Adipose tissue (tissue), 3 donors: ENCODE measurements around the gene PBX1. TPM values are rescaled to one million over a fixed set of nuclear protein-coding genes. Genes with fewer than 3 reads are reported as not detected.
"Not testable (repeated sequence)": the region's sequence is repeated elsewhere in the genome, so short reads cannot be mapped to it uniquely, and the experiment has no call there.

Experiments
- H3K27ac ChIP-seq: one replicate; pipeline ENCODE4 v1.5.1; 2013; ENCODE audit warnings: low read depth, low read length
- WGBS, 3 donors: extraction: QIAGEN DNeasy Blood & Tissue Kit; methylation state at CpG; one replicate each; pipeline ENCODE4 v1.1.7; 2013; 5-methylcytosine and 5-hydroxymethylcytosine counted together
- polyA plus RNA-seq, 3 donors: library from polyadenylated mRNA; stranded (reverse); fragments of 200-250 nt; gene quantifications; one replicate each; pipeline ENCODE4 v1.2.3, GENCODE V29; 2013
- donor health status: healthy with polysubstance abuse.
- donor health status: Bipolar disorder and iron deficiency.
- donor health status: healthy.

PBX1 gene
- polyA plus RNA-seq, 3 donors, result 23.8 to 45.7 (median 24.1) TPM

DNA sequence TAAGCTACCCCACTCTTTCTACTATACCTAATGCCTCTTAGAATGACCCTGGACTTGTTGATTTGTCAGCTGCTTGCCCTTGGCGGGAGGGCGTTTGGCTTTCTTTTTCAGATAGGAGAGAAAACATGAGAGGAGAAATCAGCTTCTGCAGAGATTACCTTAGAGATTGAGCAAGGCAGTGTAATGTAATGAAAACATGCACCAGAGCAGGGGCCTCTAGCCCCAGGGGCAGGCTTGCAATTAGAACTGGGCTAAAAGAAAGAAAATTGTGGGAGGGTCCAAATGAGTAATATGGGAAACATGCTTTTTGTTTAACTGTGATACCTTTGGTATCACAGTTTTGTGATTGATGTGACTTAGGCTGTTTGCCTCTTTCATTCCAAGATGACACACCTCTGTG lies 89.7 kb downstream of the PBX1 start:
- H3K27ac ChIP-seq, result no peak overlapping the region
- WGBS, 3 donors, result 29 to 71% (median 69%) methylated on average over 2 of the region's 2 CpGs

DNA sequence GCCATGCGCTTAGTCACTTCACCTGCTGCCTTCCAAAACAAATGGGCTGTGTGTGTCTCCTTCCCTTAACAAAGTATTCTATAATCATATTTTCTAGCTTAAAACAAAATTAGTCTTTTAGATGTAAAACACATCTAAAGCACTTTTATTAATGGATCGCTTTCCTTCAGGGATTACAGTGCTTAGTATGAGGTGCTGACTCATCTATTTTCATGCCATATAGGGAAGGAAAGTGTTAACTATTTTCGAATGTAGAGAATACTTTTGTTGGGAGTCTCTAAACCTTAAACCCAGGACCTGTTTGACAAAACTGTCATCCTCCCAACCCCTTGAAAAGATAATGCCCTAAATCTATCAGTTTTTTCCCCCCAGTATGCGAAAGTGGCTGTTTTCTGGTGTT lies 90.2 kb downstream of the PBX1 start:
- 72 to 90% (median 83%) methylated on average over 4 of the region's 4 CpGs for WGBS, 3 donors
- no peak overlapping the region for H3K27ac ChIP-seq

DNA sequence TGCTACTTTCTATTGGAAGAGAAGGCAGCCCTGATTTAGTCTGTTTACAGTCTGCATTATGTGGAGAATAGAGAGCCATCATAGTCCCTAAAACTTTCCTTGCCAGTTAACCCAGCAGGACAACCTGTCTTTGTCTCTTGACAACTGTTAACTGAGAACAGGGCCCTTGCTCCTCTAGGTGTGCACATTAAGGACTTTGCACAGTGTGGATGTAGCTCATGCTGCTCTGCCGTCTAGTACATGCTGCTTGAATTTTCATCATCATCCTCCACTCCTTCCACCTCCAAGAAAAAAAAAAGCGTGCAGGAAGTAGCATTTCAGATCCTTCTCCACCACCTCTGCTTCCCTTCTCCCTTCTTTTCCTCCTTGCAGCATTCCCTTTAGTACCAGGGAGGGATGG lies 91.5 kb downstream of the PBX1 start:
- no peak overlapping the region for H3K27ac ChIP-seq
- 79 to 91% (median 82%) methylated on average over 2 of the region's 2 CpGs for WGBS, 3 donors

DNA sequence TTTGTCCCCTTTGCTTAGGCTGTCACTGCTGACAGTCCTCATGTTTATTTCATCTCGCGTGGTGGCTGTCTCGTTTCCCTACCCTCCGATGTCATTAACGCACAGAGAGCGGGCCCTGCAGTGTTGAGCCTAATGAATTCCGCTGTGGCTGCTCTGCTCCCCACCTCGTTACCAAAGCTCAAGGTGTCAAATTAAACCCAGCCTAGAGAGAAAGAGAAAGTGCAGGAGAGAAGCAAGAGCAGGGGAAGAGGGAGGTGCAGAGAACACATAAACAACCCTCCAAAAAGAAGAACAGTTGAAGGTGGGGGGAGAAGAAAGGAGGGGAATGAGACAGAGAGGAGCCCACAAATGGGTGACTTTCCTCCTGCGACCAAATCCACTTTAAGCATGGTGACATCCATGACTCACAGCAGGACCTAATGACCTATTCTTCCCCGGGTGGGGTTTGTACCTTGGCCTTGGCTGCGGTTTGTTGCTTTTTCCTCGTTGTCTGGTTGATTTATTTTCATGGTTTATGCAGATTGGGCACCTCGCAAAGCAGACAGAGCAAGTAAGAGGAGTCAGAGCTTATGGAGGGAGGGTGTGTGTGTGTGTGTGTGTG lies 92.5 kb downstream of the PBX1 start:
- 31 to 42% (median 38%) methylated on average over 13 of the region's 13 CpGs for WGBS, 3 donors
- H3K27ac ChIP-seq, result no peak overlapping the region

DNA sequence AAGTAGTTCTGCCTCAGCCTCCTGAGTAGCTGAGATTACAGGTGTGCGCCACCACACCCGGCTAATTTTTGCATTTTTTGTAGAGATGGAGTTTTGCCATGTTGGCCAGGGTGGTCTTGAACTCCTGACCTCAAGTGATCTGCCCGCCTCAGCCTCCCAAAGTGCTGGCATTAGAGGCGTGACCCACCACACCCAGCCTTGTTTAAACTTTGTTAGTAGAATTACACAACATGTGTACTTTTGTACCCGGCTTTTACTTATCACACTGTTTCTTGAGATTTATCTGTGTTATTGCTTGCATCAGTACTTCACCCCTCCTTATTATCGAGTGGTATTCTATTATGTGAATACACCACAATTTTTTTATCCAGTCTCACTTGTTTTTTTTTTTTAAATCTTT lies 94.0 kb downstream of the PBX1 start:
- not testable (repeated sequence) for H3K27ac ChIP-seq
- WGBS, 3 donors, result 67 to 90% (median 84%) methylated on average over 6 of the region's 6 CpGs

DNA sequence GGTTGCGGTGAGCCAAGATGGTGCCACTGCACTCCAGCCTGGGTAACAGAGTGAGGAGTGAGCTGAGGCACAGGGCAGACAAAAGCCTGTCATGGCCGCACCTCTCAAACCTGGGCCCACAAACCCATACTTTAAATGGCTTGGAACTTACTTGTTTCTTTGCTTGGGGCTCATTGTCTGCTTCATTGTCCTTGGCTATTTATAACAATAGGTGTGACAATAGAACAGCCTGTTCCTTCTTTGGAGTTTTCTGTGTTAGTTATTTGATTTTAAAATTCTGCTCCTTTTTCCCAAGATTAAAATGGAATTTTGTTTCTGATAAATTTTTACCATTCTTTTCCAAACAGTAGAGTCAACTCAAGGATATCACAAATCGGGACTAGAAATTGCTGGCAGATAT lies 94.7 kb downstream of the PBX1 start:
- 72 to 93% (median 85%) methylated on average over 3 of the region's 3 CpGs for WGBS, 3 donors
- H3K27ac ChIP-seq, result no peak overlapping the region

DNA sequence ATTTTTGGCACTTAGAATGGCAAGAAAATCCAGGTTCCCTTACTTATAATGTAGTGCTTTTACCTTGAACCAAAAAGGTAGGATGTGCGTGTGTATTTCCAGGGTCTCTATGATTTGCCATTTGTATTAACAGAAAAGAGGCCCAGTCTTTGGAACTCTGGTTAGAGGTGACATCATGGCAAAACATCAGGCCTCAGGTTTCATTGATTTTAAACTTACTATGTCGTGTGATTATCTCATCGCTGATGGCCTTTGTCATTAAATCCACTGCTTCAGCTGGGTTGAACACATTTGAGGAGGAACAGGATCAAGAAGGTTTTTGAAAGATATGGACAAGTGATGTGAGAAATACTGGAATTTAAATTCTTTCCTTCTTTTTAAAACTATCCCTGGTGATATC lies 95.2 kb downstream of the PBX1 start:
- 37 to 59% (median 59%) methylated on average over 3 of the region's 3 CpGs for WGBS, 3 donors
- no peak overlapping the region for H3K27ac ChIP-seq

DNA sequence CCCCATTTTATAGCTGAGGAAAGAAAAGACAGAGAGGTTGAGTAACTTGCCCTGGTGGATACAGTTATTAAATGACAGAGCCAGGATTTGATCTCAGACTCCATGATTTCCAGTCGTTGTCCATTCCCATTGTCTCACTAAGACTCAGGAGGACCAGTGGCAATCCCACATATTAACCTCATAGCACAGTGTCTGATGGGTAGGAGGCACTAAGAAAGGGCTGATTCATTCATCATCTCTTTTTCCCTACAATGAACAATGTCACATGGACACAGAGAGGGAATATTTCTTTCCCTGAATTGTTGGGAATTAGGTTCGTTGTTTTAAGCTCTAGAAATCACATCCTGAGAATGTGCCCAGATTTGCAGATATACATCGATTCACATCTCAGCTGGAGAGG lies 99.9 kb downstream of the PBX1 start:
- H3K27ac ChIP-seq, result no peak overlapping the region
- WGBS, 3 donors, result 39 to 76% (median 75%) methylated on average over 3 of the region's 3 CpGs

DNA sequence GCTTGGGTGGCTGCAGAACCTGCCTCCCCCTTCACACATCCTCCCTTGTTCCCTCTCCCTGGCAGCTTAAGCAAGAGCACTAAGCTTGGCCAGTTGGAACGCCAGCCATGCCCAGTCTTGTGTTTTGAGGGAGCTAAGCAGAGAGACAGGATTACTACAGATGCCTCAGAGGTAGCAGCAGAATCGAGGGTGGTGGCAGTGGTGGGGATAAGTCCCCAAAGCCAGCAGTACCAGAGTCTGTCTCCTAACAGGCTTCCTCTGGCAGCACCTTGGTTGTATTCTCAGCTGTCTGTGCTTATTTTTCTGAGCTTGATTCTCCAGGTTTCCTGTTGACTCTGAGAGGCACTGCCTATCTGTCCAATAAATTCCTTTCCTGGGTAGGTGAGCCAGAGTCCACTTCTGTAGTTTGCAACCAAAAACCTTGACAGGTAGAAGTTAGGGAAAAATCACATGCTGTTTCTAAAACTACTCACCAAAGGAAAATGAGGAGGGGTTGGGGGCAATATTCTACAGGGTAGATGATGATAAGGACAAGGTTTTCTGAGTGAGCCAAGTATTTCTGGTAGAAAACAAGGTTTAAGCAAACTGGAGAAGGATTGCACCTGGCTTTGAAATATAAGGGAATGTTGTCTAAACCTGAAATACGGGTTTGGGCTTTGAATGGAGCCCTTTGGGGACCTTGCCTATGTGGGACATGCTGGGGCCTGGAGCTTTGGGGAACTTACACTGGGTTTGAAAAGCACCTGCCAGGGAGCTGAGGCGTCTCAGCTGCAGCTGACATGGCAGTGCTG lies 100.8 kb downstream of the PBX1 start:
- WGBS, 3 donors, result 27 to 59% (median 58%) methylated on average over 4 of the region's 4 CpGs
- H3K27ac ChIP-seq, result no peak overlapping the region

DNA sequence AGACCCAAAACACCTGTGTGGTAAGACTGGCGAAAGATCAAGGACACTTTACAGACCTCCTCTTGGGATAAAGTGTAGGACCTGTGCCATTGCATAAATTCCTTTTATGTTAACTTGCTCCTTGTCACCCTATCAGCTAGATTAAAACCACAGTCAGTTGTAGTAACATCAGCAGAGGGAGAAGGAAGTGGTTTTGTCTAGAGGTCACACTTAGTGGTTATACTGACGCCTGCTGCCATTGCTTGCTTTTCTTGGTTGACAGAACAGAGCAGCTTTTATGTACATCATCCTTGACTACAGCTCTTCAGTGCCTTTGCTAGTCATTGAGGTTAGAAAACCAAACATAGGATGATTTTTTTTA lies 101.4 kb downstream of the PBX1 start:
- WGBS, 3 donors, result 11 to 52% (median 46%) methylated on average over 2 of the region's 2 CpGs
- H3K27ac ChIP-seq, result no peak overlapping the region

DNA sequence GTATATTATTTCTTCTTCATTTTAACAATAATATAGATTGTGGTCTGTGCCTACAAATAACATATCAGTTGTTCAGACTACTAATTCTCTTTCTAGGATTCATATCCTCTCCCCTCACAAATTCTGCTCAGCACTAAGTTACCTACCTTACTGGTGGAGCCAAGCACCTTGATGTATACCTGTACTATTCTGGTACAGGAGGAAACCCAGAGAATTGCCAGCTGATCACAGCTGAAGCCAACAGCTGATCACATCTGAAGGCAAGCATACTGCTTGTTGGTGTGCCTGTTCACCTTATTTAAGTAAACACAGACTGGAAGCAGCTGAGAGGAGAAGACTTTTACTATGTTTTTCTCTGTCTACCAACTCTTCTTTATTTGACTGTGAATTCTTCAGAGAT lies 101.8 kb downstream of the PBX1 start:
- no peak overlapping the region for H3K27ac ChIP-seq

DNA sequence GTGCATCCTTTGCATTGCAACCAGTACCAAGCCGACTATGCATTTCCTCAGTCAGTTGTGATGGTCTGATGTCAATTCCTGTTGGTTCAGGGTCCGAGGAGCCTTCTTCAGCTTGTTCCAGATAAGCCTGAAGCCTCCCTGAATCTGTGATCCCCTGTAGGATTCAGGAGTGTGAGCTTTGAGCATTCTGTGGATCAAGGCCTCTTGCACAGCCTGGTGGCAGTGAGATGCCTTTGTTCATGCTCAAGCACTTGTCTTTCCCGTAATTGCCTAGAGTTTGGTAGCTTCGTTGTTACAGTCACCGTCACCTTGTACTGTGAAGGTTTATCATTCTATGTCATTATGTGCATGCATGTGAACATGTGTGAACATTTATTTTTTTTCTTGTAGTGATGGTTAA lies 103.5 kb downstream of the PBX1 start:
- no peak overlapping the region for H3K27ac ChIP-seq
- 50 to 92% (median 81%) methylated on average over 5 of the region's 5 CpGs for WGBS, 3 donors

DNA sequence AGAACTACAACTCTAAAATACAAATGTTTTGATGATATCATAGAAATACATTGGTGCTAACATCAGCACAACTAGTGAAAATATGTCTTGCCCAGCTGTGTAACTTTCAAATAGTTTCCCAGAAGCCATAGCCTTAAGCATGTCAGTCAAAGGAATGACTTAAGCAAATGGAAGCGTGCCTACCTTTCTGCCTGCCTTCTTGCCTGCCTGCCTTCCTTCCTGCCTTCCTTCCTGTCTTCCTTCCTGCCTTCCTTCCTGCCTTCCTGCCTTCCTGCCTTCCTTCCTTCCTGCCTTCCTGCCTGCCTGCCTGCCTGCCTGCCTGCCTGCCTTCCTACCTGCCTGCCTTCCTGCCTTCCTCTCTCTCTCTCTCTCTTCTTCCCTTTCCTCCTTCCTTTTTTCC lies 104.0 kb downstream of the PBX1 start:
- 59 to 82% (median 76%) methylated on average over 1 of the region's 1 CpG for WGBS, 3 donors

DNA sequence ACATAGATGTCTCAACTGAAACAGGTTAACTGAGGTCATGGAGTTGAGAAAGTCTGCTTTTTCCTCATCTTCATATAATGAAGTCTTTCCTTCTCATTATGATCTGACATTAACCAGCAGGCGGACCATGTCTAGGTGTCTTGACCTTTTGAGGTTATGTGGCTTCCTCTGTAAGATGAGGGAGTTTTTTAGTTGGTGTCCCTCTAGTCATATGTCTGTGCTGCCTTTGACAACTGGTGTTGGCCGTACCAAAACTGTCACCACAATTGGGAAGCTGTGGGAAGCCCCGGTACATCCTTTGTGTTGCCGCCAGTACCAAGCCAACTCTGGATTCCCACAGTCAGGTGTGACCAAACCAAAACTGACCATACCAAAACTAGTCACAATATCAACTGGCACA lies 105.1 kb downstream of the PBX1 start:
- 63 to 97% (median 72%) methylated on average over 4 of the region's 4 CpGs for WGBS, 3 donors
- H3K27ac ChIP-seq, result no peak overlapping the region

More for the DNA sequence above, 104.0 kb downstream of the PBX1 start:
- H3K27ac ChIP-seq, result no peak overlapping the region

DNA sequence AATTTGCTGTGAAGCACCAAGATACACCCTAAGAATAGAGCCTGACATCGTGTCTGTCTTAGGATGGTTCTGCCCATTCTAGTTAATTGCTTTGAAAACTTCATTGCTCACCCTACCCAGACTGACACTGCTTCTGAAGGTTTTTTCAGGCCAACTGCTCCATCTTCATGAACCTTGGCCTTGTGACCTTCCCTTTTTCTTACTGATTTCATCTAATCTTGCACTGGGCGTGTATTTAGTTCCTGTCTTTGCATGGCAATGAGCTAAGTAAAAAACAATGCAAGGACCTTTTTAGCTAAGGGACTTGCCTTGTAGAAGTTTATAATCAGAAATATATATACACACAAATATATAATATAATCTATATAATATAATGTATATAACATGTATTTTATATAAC lies 108.0 kb downstream of the PBX1 start:
- no peak overlapping the region for H3K27ac ChIP-seq
- 69 to 81% (median 76%) methylated on average over 2 of the region's 2 CpGs for WGBS, 3 donors

DNA sequence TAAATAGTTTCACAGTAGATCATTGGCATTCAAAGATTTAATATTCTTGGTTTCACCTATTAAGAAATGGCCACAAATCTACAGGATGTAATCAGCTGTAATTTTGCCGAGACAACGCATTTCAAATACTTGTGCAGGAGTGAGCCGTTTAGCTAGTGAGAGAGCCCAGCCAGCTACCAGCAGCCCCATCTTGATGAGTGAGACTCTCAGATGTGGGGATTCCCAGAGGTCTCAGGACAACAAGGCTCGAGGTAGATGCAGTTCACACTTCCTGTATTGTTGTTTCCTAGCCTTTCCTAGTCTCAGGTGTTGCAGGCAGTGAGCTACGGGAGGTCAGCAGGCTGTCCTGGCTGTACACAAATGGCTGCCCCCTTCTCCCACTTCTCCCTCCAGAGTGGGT lies 108.6 kb downstream of the PBX1 start:
- 37 to 80% (median 78%) methylated on average over 5 of the region's 5 CpGs for WGBS, 3 donors
- H3K27ac ChIP-seq, result no peak overlapping the region

DNA sequence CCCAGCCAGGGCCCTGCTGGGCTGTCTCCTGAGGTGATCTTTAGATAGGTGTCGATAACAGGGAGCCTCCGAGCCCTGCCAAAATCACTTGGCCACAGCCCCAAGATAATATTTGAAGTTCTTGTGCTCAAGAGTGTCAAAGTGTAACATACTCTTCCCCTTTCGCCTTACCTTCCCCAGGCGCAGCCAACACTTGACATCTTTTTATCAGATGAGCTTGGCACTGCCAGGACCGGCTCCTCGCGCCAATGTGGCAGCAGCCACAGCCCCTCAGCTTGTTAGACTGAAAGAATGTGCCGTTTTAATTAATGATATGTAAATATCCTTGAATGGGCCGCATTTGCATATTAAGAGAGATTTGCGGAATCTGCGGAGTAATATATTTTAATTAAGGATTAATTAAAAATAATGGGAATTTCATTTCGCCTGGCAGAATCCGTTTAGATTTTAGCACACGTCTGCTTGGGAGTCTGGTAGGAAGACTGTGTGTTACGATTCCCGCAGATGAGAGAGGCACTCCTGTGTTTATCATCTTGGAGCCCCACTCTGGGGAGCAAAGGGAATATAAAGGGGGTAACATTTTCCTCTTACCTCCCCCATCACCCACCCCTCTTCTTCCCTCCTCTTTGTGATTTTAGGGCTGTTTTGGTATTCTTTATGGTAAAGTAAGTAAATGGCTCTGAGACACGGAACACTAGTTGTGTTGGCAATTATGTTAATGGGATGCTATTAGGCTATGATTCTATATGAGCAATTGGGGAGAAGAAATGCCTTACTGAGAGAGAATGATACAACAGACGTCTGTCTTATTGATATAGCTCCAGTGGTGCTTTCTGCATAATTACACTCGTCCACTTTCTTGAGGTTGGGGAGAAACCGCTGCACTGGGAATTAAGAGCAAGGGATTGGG lies 109.8 kb downstream of the PBX1 start:
- H3K27ac ChIP-seq, result no peak overlapping the region

DNA sequence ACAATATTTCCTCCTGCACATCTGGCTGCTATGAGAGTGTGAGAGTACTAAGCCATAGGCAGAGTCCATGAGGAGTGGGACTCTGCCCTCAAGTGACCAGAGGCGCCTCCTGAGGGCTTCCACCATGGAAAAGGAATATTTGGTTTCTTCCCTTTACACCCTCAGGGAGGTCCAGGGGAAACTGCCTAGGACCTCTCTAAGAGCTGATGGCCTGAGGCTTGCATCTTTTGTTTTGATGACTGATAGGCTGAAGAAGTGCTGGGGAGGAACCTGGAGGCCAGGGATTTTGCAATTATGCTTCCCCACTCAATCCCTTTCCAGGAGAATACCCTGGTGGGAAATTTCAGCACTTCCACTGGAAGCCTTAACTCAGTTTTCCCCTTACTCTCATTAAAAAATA lies 111.0 kb downstream of the PBX1 start:
- no peak overlapping the region for H3K27ac ChIP-seq
- WGBS, 3 donors, result 93 to 96% (median 95%) methylated on average over 1 of the region's 1 CpG

More for the DNA sequence above, 109.8 kb downstream of the PBX1 start:
- 74 to 96% (median 95%) methylated on average over 20 of the region's 20 CpGs for WGBS, 3 donors

DNA sequence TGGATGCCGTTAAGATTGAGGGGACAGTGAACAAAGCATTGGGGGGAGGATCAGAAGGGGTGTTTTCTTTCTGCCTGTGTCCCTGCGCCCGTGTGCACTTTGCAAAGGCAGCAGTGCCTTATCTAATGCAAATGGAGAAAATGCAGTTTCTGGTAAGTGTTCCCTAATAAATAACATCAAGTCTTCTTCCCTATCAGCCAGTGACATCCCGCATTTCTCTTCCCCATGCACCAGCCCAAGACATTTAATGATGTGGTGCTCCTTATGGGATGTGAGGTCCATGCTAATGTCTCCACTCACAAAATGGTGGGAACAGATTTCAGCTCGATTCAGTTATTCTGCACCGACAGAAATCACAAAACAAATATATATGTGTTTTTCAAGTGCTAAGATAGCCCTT lies 111.8 kb downstream of the PBX1 start:
- no peak overlapping the region for H3K27ac ChIP-seq
- 57 to 81% (median 76%) methylated on average over 6 of the region's 6 CpGs for WGBS, 3 donors
